WTC11 (cell line): ENCODE measurements around the gene KBTBD2. TPM values are rescaled to one million over a fixed set of nuclear protein-coding genes. Genes with fewer than 3 reads are reported as not detected.
A peak's percentile ranks its signal among the peaks of the same experiment; 100 is the strongest.

Source experiments
- ATAC-seq: fragments of 200-7000 bp; cut with Tn5 transposase; 2 replicates; pipeline ENCODE4 v1.10.0; 2021; ENCODE audit warnings: mild to moderate bottlenecking, moderate library complexity
- CTCF ChIA-PET: fragments of 300-600 bp; sonication (Branson Sonifier 250); formaldehyde crosslinking; loops from one replicate; lab custom pipeline; 2021; ENCODE audit warnings: antibody characterized with exemption; lab: Charles Lee
- POLR2A ChIA-PET: fragments of 350-600 bp; sonication (Branson Sonifier 250); formaldehyde crosslinking; loops from one replicate; lab custom pipeline; 2021; ENCODE audit warnings: antibody characterized with exemption; lab: Charles Lee
- DNase-seq: peaks from one replicate; pipeline ENCODE4 v3.0.0; 2021; ENCODE audit warnings: low spot score
- H3K27ac Mint-ChIP-seq: 2 replicates; pipeline ENCODE4 v1.8.0; 2021; ENCODE audit warnings: mixed read lengths
- H3K27me3 Mint-ChIP-seq: 2 replicates; pipeline ENCODE4 v1.8.0; 2021; ENCODE audit warnings: low read depth, mild to moderate bottlenecking, moderate library complexity, mixed read lengths
- H3K36me3 Mint-ChIP-seq: 2 replicates; pipeline ENCODE4 v1.8.0; 2021; ENCODE audit warnings: mixed read lengths
- H3K4me1 Mint-ChIP-seq: 2 replicates; pipeline ENCODE4 v1.8.0; 2022; ENCODE audit warnings: mixed read lengths
- H3K4me3 Mint-ChIP-seq: 2 replicates; pipeline ENCODE4 v1.8.0; 2021; ENCODE audit warnings: mild to moderate bottlenecking, moderate library complexity, mixed read lengths
- H3K9me3 Mint-ChIP-seq: 2 replicates; pipeline ENCODE4 v1.8.0; 2021; ENCODE audit warnings: mixed read lengths
- ATF3 ChIP-seq: sonication (generic); formaldehyde crosslinking; conservative IDR thresholded peaks from 2 replicates; pipeline ENCODE4 v1.8.1; 2022; ENCODE audit warnings: mild to moderate bottlenecking, missing genetic modification reagents
- ATF6 ChIP-seq: sonication (generic); formaldehyde crosslinking; IDR thresholded peaks from 2 replicates; pipeline ENCODE4 v1.8.1; 2023; ENCODE audit warnings: mild to moderate bottlenecking, missing genetic modification reagents
- E2F1 ChIP-seq: sonication (generic); formaldehyde crosslinking; IDR thresholded peaks from 2 replicates; pipeline ENCODE4 v1.8.0; 2022; ENCODE audit warnings: mild to moderate bottlenecking, missing genetic modification reagents
- E2F4 ChIP-seq: sonication (generic); formaldehyde crosslinking; IDR thresholded peaks from 2 replicates; pipeline ENCODE4 v1.8.1; 2022; ENCODE audit warnings: low read depth, mild to moderate bottlenecking, moderate library complexity, missing genetic modification reagents, borderline replicate concordance
- ELF4 ChIP-seq: sonication (generic); formaldehyde crosslinking; IDR thresholded peaks from 2 replicates; pipeline ENCODE4 v1.8.1; 2022; ENCODE audit warnings: low read depth, mild to moderate bottlenecking, moderate library complexity, missing genetic modification reagents
- FOXK1 ChIP-seq: sonication (generic); formaldehyde crosslinking; IDR thresholded peaks from 2 replicates; pipeline ENCODE4 v1.8.0; 2022; ENCODE audit warnings: mild to moderate bottlenecking, moderate library complexity, missing genetic modification reagents
- HMGA2 ChIP-seq: fragments of 250-450 bp; sonication (Bioruptor Pico); IDR thresholded peaks from 2 replicates; pipeline ENCODE4 v1.4.0; 2021; ENCODE audit warnings: mild to moderate bottlenecking, moderate library complexity
- HMGXB4 ChIP-seq: sonication (generic); formaldehyde crosslinking; IDR thresholded peaks from 2 replicates; pipeline ENCODE4 v1.8.1; 2023; ENCODE audit warnings: mild to moderate bottlenecking, moderate library complexity, missing genetic modification reagents
- IRF2 ChIP-seq: sonication (generic); formaldehyde crosslinking; IDR thresholded peaks from 2 replicates; pipeline ENCODE4 v1.8.0; 2022; ENCODE audit warnings: low read depth, missing genetic modification reagents, borderline replicate concordance
- JAZF1 ChIP-seq: fragments of 250-450 bp; sonication (Bioruptor Pico); IDR thresholded peaks from 2 replicates; pipeline ENCODE4 v1.9.0; 2021; ENCODE audit warnings: moderate library complexity, mild to moderate bottlenecking, inconsistent platforms
- KAT7 ChIP-seq: sonication (generic); formaldehyde crosslinking; IDR thresholded peaks from 2 replicates; pipeline ENCODE4 v1.8.1; 2023; ENCODE audit warnings: missing genetic modification reagents, mild to moderate bottlenecking, borderline replicate concordance
- NFATC4 ChIP-seq: fragments of 250-450 bp; sonication (Bioruptor Pico); IDR thresholded peaks from 2 replicates; pipeline ENCODE4 v1.9.0; 2021; ENCODE audit warnings: mild to moderate bottlenecking
- NFYB ChIP-seq: sonication (generic); formaldehyde crosslinking; conservative IDR thresholded peaks from 2 replicates; pipeline ENCODE4 v1.8.0; 2022; ENCODE audit warnings: low read depth, missing genetic modification reagents
- OVOL2 ChIP-seq: fragments of 250-450 bp; sonication (Bioruptor Pico); IDR thresholded peaks from 2 replicates; pipeline ENCODE4 v1.9.0; 2021; ENCODE audit warnings: mild to moderate bottlenecking, borderline replicate concordance
- PREB ChIP-seq: sonication (generic); formaldehyde crosslinking; IDR thresholded peaks from 2 replicates; pipeline ENCODE4 v1.8.1; 2022; ENCODE audit warnings: mild to moderate bottlenecking, missing genetic modification reagents, moderate library complexity, borderline replicate concordance
- RELA ChIP-seq: sonication (generic); formaldehyde crosslinking; IDR thresholded peaks from 2 replicates; pipeline ENCODE4 v1.8.1; 2022; ENCODE audit warnings: missing genetic modification reagents, mild to moderate bottlenecking, borderline replicate concordance
- RORB ChIP-seq: fragments of 250-450 bp; sonication (Bioruptor Pico); IDR thresholded peaks from 2 replicates; pipeline ENCODE4 v1.9.0; 2021; ENCODE audit warnings: mild to moderate bottlenecking
- SMAD3 ChIP-seq: sonication (generic); formaldehyde crosslinking; IDR thresholded peaks from 2 replicates; pipeline ENCODE4 v1.8.0; 2022; ENCODE audit warnings: missing genetic modification reagents, mild to moderate bottlenecking, borderline replicate concordance
- SOX15 ChIP-seq: fragments of 250-450 bp; sonication (Bioruptor Pico); IDR thresholded peaks from 2 replicates; pipeline ENCODE4 v1.9.0; 2021; ENCODE audit warnings: mild to moderate bottlenecking
- SP1 ChIP-seq: sonication (generic); formaldehyde crosslinking; conservative IDR thresholded peaks from 2 replicates; pipeline ENCODE4 v1.8.1; 2022; ENCODE audit warnings: missing genetic modification reagents
- USF1 ChIP-seq: sonication (generic); formaldehyde crosslinking; IDR thresholded peaks from 2 replicates; pipeline ENCODE4 v1.8.0; 2022; ENCODE audit warnings: mild to moderate bottlenecking, missing genetic modification reagents
- USF2 ChIP-seq: sonication (generic); formaldehyde crosslinking; IDR thresholded peaks from 2 replicates; pipeline ENCODE4 v1.8.1; 2023; ENCODE audit warnings: mild to moderate bottlenecking, missing genetic modification reagents, moderate library complexity
- ZMAT4 ChIP-seq: fragments of 250-450 bp; sonication (Bioruptor Pico); IDR thresholded peaks from 2 replicates; pipeline ENCODE4 v1.9.0; 2021; ENCODE audit warnings: mild to moderate bottlenecking
- ZNF121 ChIP-seq: sonication (generic); formaldehyde crosslinking; IDR thresholded peaks from 2 replicates; pipeline ENCODE4 v1.8.0; 2023; ENCODE audit warnings: missing genetic modification reagents
- total RNA-seq: library from RNA; stranded (reverse); gene quantifications from 3 replicates; pipeline ENCODE4 v1.2.3, GENCODE V29; 2021

Gene KBTBD2
- total RNA-seq, 1 experiment from 2014 or later = 29.7 TPM

GRCh38 chr7:32890793-32891042, 842 bp downstream of the KBTBD2 start:
- POLR2A ChIA-PET = no interaction called here

GRCh38 chr7:32890010-32890792, 1.4 kb downstream of the KBTBD2 start:
- ATAC-seq = no peak
- Mint-ChIP-seq H3K4me3 (peak overlapping the region; percentile 93), H3K27me3 (no peaks in the 10 kb centered on the region; the same call in 1 of the 2 replicates), H3K27ac (peak overlapping the region; percentile 99), H3K36me3 (no peaks in the 10 kb centered on the region), H3K9me3 (no peaks in the 10 kb centered on the region), H3K4me1 (peaks cover 40% of the 10 kb centered on the region)
- TF ChIP-seq ZNF121 (CRISPR knock-in tag) = no peak
- no peak for TF ChIP-seq PREB (CRISPR knock-in tag)
- TF ChIP-seq SMAD3 (CRISPR knock-in tag) = no peak
- TF ChIP-seq USF2 = peak; percentile 83
- TF ChIP-seq ATF6 (CRISPR knock-in tag) = no peak
- no peak for TF ChIP-seq ELF4 (CRISPR knock-in tag)
- peak; percentile 70 for TF ChIP-seq USF1 (CRISPR knock-in tag)
- TF ChIP-seq FOXK1 = no peak
- TF ChIP-seq SP1 = no peak
- no peak for TF ChIP-seq HMGXB4 (CRISPR knock-in tag)
- CTCF ChIA-PET = interaction anchor here (1.0 to 7.0 kb wide), 3 partner anchors 43 to 219 kb away, joined by 4 to 29 read pairs (median 4); partner anchors contain the start of gene RP9
- POLR2A ChIA-PET = no interaction called here
- no peak for DNase-seq

More at GRCh38 chr7:32890793-32891042, 842 bp downstream of the KBTBD2 start:
- no peaks in the 10 kb centered on the region for H3K36me3 Mint-ChIP-seq
- peaks cover 40% of the 10 kb centered on the region for H3K4me1 Mint-ChIP-seq
- H3K27me3 Mint-ChIP-seq = peaks cover 3% of the 10 kb centered on the region
- ATAC-seq (no peak), DNase-seq (no peak)
- CTCF ChIA-PET = interaction anchor here (0.7 to 7.0 kb wide), 4 partner anchors 44 to 218 kb away, joined by 4 to 29 read pairs (median 4); partner anchors contain the start of gene RP9
- TF ChIP-seq FOXK1 (no peak), NFATC4 (CRISPR knock-in tag) (no peak), ELF4 (CRISPR knock-in tag) (no peak), RELA (CRISPR knock-in tag) (no peak), RORB (CRISPR knock-in tag) (no peak), KAT7 (CRISPR knock-in tag) (no peak), ATF3 (CRISPR knock-in tag) (no peak), HMGA2 (CRISPR knock-in tag) (no peak), JAZF1 (CRISPR knock-in tag) (no peak), E2F4 (CRISPR knock-in tag) (no peak), IRF2 (CRISPR knock-in tag) (no peak), SOX15 (CRISPR knock-in tag) (no peak), NFYB (CRISPR knock-in tag) (no peak), ZMAT4 (CRISPR knock-in tag) (no peak), E2F1 (CRISPR knock-in tag) (no peak), OVOL2 (CRISPR knock-in tag) (no peak)
- peak overlapping the region; percentile 93 for H3K4me3 Mint-ChIP-seq
- H3K27ac Mint-ChIP-seq = peak overlapping the region; percentile 99
- H3K9me3 Mint-ChIP-seq = no peaks in the 10 kb centered on the region
